Mesothelial cell of epicardium (in vitro differentiated cells): ENCODE results near the gene CNGB1. TPM values are rescaled to one million over a fixed set of nuclear protein-coding genes. Genes with fewer than 3 reads are reported as not detected.
"Not testable (repeated sequence)": the region's sequence is repeated elsewhere in the genome, so short reads cannot be mapped to it uniquely, and the experiment has no call there.

ENCODE experiments used
- DNase-seq, 2 experiments: peaks; one replicate each; pipeline ENCODE4 v3.0.0; 2021; ENCODE audit warnings: low spot score in 2 of 2; ENCODE audit not compliant: unreplicated experiment in 2 of 2
- H3K27ac Mint-ChIP-seq: 2 replicates; pipeline ENCODE4 v1.8.0; 2021; ENCODE audit warnings: mixed read lengths
- H3K27me3 Mint-ChIP-seq: 2 replicates; pipeline ENCODE4 v1.8.0; 2021; ENCODE audit warnings: low read depth, mixed read lengths
- H3K36me3 Mint-ChIP-seq: 2 replicates; pipeline ENCODE4 v1.8.0; 2021; ENCODE audit warnings: mixed read lengths
- H3K4me1 Mint-ChIP-seq: 2 replicates; pipeline ENCODE4 v1.8.0; 2021; ENCODE audit warnings: mixed read lengths
- H3K4me3 Mint-ChIP-seq: 2 replicates; pipeline ENCODE4 v1.8.0; 2021; ENCODE audit warnings: mild to moderate bottlenecking, moderate library complexity, mixed read lengths
- H3K9me3 Mint-ChIP-seq: 2 replicates; pipeline ENCODE4 v1.8.0; 2021; ENCODE audit warnings: mixed read lengths
- total RNA-seq: library from RNA; stranded (reverse); gene quantifications from 3 replicates; pipeline ENCODE4 v1.2.1, GENCODE V29; 2021
- TF ChIP-seq, protein P1 (sequence below): fragments of 200-600 bp; sonication (generic); IDR thresholded peaks from one replicate; pipeline ENCODE4 v1.5.0; 2021; ENCODE audit warnings: antibody characterized with exemption; ENCODE audit not compliant: unreplicated experiment

Gene CNGB1
- total RNA-seq, 1 donor from 2014 or later = 0.07 TPM

DNA sequence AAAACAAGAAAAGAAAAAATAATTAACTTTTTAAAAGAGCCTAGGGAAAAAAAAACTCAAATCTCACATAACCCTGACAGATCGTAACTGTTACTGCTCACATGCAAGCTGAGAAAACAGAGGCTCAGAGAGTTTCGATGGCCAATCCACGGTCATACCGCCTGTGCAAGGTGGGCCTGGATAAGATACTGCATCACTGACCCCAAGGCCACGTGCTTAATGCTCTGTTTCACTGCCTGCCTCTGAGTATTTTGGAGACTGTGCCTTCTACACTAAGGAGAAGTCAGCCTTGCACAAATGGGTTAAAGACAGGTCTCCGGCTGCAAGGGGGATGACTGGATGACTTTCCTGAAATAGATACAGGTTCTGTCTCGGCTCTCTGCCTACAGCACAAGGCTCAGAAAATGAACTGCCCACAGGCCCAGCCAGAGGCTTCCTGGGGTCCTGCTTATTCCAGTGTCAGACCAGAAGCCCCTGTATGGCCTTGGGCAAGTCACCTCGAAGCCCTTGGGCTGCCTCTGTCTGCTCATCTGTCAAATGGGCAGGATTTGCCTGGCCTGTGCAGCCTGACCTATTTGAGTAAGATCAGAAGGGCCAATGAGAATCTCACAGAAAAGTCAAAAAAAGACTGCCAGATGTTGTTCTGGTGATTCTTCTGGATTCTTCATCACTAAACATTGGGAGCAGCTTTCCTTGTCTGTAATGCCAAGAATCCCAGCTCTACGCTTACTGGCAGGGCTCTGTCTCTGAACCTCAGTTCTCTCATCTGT lies 25.8 kb downstream of the CNGB1 start:
- Mint-ChIP-seq H3K4me3 (no peak overlapping the region), H3K9me3 (no peaks in the 10 kb centered on the region), H3K27ac (no peak overlapping the region), H3K4me1 (no peaks in the 10 kb centered on the region), H3K36me3 (no peaks in the 10 kb centered on the region), H3K27me3 (peaks cover 2% of the 10 kb centered on the region)
- TF ChIP-seq, protein P1, sequence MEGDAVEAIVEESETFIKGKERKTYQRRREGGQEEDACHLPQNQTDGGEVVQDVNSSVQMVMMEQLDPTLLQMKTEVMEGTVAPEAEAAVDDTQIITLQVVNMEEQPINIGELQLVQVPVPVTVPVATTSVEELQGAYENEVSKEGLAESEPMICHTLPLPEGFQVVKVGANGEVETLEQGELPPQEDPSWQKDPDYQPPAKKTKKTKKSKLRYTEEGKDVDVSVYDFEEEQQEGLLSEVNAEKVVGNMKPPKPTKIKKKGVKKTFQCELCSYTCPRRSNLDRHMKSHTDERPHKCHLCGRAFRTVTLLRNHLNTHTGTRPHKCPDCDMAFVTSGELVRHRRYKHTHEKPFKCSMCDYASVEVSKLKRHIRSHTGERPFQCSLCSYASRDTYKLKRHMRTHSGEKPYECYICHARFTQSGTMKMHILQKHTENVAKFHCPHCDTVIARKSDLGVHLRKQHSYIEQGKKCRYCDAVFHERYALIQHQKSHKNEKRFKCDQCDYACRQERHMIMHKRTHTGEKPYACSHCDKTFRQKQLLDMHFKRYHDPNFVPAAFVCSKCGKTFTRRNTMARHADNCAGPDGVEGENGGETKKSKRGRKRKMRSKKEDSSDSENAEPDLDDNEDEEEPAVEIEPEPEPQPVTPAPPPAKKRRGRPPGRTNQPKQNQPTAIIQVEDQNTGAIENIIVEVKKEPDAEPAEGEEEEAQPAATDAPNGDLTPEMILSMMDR = no peak
- no peak for DNase-seq

DNA sequence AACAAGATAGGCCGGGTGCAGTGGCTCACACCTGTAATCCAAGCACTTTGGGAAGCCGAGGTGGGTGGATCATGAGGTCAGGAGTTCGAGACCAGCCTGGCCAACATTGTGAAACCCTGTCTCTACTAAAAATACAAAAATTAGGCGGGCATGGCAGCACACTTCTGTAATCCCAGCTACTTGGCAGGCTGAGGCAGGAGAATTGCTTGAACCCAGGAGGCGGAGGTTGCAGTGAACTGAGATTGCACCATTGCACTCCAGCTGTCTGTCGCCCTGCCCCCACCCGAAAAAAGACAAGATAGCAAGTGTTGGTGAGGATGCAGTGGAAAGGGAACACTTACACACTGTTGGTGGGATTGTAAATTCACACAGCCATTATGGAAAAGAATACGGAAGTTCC lies 27.5 kb downstream of the CNGB1 start:
- H3K9me3 Mint-ChIP-seq, H3K4me1 Mint-ChIP-seq, DNase-seq, H3K27me3 Mint-ChIP-seq, H3K27ac Mint-ChIP-seq, H3K36me3 Mint-ChIP-seq, H3K4me3 Mint-ChIP-seq: not testable (repeated sequence)

DNA sequence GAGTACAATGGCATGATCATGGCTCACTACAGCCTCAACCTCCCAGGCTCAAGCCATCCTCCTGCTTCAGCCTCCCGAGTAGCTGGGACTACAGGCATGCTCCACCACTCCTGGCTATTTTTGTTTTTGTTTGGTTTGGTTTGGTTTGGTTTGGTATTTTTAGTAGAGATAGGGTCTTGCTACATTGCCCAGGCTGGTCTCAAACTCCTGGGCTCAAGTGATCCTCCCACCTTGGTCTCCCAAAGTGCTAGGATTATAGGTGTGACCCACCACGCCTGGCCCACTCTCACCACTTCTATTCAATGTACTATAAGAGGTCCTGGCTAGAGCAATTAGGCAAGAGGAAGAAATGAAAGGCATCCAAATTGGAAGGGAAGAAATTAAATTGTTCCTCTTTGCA lies 29.0 kb downstream of the CNGB1 start:
- not testable (repeated sequence) for H3K4me3 Mint-ChIP-seq, H3K36me3 Mint-ChIP-seq, H3K9me3 Mint-ChIP-seq, DNase-seq, H3K4me1 Mint-ChIP-seq, H3K27ac Mint-ChIP-seq, H3K27me3 Mint-ChIP-seq

DNA sequence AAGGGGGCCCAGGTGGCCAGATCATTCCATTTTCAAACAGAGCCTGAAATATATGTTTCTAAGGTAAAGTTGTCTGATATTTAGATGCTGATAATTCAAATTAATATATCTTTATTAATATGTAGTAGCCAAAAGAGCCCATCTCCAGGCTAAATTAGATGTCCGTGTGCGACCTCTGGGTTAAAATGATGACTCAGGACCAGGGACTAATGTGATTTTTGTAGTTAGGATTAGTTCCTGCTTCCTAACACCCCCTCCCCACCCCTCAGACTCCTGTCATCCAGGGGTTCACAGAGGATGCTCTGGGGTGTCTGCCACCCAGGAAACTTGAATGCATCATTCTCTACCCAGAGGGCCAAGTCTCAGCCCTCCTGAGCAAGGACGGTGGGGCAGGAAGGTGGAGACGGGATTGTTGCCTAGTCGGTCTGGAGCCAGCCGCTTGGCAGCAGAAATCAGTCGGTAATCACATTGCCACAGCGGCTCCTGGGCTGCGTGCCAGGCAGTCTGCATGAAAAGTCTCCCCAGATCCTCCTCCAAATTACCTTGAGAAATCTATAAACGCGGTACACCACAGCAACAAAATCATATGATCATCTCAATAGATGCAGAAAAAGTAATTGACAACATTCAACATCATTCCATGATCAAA lies 29.8 kb downstream of the CNGB1 start:
- DNase-seq = no peak
- H3K36me3 Mint-ChIP-seq = no peaks in the 10 kb centered on the region
- TF ChIP-seq, protein P1 = no peak
- peaks cover 2% of the 10 kb centered on the region for H3K27me3 Mint-ChIP-seq
- no peak overlapping the region for H3K27ac Mint-ChIP-seq
- no peak overlapping the region for H3K4me3 Mint-ChIP-seq
- H3K4me1 Mint-ChIP-seq = no peaks in the 10 kb centered on the region
- no peaks in the 10 kb centered on the region for H3K9me3 Mint-ChIP-seq

DNA sequence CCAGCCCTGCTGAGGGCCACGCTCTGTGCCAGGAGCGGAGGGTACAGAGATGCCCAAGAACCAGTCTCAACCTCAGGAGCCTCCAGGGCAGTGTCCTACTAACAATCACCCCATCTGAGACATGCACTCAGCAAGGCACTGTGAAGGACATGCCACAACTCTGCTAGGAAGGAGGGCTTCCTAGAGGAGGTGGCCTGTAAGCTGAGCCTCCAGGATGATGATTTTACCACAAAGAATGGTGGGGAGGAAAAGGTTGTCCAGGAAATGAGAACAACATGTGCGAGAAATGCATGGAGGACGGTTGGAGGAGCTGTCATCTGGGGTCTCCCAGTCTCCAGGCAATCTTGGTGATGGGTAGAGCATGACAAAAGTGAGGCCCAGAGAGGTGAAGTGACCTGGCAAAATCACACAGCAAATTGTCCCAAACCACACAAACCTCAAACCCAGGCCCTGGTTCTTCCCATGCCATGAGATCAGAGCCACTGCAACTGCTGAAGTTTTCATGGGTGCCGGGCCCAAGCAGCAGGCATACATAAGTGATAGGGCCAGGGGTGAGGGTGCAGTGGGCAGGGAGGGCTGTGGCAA lies 30.5 kb downstream of the CNGB1 start:
- Mint-ChIP-seq H3K27me3 (no peaks in the 10 kb centered on the region), H3K4me3 (no peak overlapping the region), H3K27ac (no peak overlapping the region), H3K36me3 (no peaks in the 10 kb centered on the region), H3K4me1 (no peaks in the 10 kb centered on the region), H3K9me3 (no peaks in the 10 kb centered on the region)
- no peak for DNase-seq
- TF ChIP-seq, protein P1 = no peak

DNA sequence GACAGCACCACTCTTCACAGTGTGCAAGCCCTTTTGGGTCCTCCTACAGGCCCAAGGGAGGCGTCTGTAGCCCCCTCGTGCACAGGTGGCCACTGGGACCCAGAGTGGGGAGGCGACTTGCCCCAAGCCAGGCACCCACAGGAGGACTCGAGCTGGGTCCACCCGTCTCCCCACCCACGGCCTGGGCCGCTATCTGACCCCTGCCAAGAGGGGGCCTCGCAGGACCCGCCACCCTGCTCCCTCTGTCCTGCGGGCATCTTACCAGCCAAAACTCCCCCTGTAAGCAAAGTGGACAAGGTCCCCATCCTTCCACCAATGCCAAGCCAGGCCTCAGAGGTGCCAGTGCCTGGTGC lies 31.1 kb downstream of the CNGB1 start:
- no peak overlapping the region for H3K4me3 Mint-ChIP-seq
- no peak overlapping the region for H3K27ac Mint-ChIP-seq
- DNase-seq = no peak
- TF ChIP-seq, protein P1 = no peak
- no peaks in the 10 kb centered on the region for H3K4me1 Mint-ChIP-seq
- H3K9me3 Mint-ChIP-seq = no peaks in the 10 kb centered on the region
- no peaks in the 10 kb centered on the region for H3K27me3 Mint-ChIP-seq
- H3K36me3 Mint-ChIP-seq = no peaks in the 10 kb centered on the region
